AG04449 (cell line): ENCODE measurements around the gene DCAF6.

ENCODE experiments used
- CTCF ChIA-PET: fragments of 350-600 bp; formaldehyde crosslinking; extraction: SDS; loops from one replicate; lab custom pipeline; 2021; ENCODE audit warnings: antibody characterized with exemption; lab: Yijun Ruan, JAX
- POLR2A ChIA-PET: fragments of 400-600, 350-600 bp; formaldehyde crosslinking; extraction: SDS; loops from one replicate; lab custom pipeline; 2020; ENCODE audit warnings: antibody characterized with exemption, inconsistent platforms; lab: Yijun Ruan, JAX
- DNase-seq: peaks from one replicate; pipeline ENCODE4 v3.0.0-alpha.2; 2010; ENCODE audit warnings: low read depth, low spot score
- H3K4me3 ChIP-seq: 2 replicates; pipeline ENCODE4 v1.5.1; 2011; ENCODE audit warnings: low read depth, mild to moderate bottlenecking, control low read depth, low read length
- CTCF ChIP-seq: IDR thresholded peaks from one replicate; pipeline ENCODE4 v1.5.1; 2011; ENCODE audit warnings: mild to moderate bottlenecking, moderate library complexity, low read length, control low read depth, inconsistent platforms; ENCODE audit not compliant: insufficient read depth; ENCODE audit errors: missing control alignments

DCAF6 gene

DNA sequence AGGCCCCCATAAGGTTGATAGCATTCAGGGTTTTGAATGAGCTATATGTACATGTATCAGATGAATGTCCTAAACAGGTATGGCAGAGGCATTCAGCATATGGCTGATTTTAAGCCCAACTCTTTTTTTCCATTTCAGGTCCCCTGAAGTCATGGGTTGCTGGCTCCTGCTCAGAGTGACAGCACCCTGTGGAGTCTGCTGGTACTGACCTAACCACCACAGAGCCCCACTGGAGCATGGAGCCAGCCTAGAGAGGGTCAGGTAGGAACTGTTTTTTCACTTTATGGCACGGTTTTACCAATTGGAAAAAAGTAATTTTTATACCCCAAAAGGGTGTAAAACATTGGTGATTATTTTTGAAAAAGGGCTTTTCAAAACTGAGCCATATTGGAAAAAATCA lies 82.9 kb downstream of the DCAF6 start:
- H3K4me3 ChIP-seq: no peak overlapping the region
- no peak for DNase-seq
- ChIA-PET CTCF (no interaction called here), POLR2A (no interaction called here)
- TF ChIP-seq CTCF: no peak

DNA sequence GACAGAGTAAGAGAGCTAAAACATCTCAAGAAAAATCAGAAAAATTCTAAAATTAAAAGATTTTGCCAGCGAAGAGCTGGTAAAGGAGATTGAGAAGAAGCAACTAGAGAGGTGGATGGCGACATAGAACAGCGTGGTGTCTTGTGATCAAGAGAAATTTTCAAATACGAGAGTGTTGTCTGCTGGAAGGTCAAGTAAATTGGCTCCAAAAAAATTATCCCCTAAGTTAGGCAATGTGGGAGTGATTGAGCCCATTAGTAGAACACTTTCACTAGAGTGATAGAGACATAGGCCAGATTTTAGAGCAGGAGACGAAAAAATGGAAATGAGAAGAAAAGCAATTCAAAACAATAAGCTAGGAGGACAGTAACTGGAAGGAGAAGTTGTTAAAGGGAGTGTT lies 94.7 kb downstream of the DCAF6 start:
- POLR2A ChIA-PET: no interaction called here

GRCh38 chr1:168031627-168032026 lies 95.1 kb downstream of the DCAF6 start:
- TF ChIP-seq CTCF: no peak
- CTCF ChIA-PET: no interaction called here
- POLR2A ChIA-PET: no interaction called here

More for the DNA sequence above, 94.7 kb downstream of the DCAF6 start:
- DNase-seq: no peak
- CTCF ChIA-PET: interaction anchor here (1.0 kb wide), 1 partner anchor 53 kb away, joined by 4 read pairs; no protein-coding TSS in a partner anchor
- TF ChIP-seq CTCF: no peak
- H3K4me3 ChIP-seq: no peak overlapping the region

GRCh38 chr1:168032029-168032428 lies 95.5 kb downstream of the DCAF6 start:
- no peak for TF ChIP-seq CTCF
- no peak overlapping the region for H3K4me3 ChIP-seq
- no peak for DNase-seq
- ChIA-PET POLR2A (no interaction called here), CTCF (no interaction called here)

More at GRCh38 chr1:168031627-168032026, 95.1 kb downstream of the DCAF6 start:
- no peak for DNase-seq
- H3K4me3 ChIP-seq: no peak overlapping the region

- CTCF ChIA-PET: no interaction called here
- H3K4me3 ChIP-seq: no peak overlapping the region
- no peak for TF ChIP-seq CTCF
- POLR2A ChIA-PET: no interaction called here
- DNase-seq: no peak
These were observed 98.9 kb downstream of the DCAF6 start for GRCh38 chr1:168035345-168035744.

GRCh38 chr1:168042362-168042761 lies 105.9 kb downstream of the DCAF6 start:
- ChIA-PET POLR2A (no interaction called here), CTCF (no interaction called here)
- no peak overlapping the region for H3K4me3 ChIP-seq
- DNase-seq: no peak
- no peak for TF ChIP-seq CTCF
